SK-N-MC (cell line): ENCODE measurements around the gene PCDHGA1.

Experiments used
- EZH2 ChIP-seq: fragments of 200-600 bp; sonication (generic); IDR thresholded peaks from one replicate; pipeline ENCODE4 v1.6.1; 2017; ENCODE audit warnings: antibody characterized with exemption
- POLR2AphosphoS5 ChIP-seq: IDR thresholded peaks from 2 replicates; pipeline ENCODE4 v1.6.1; 2012; ENCODE audit warnings: mild to moderate bottlenecking, low read depth, low read length, borderline replicate concordance

DNA sequence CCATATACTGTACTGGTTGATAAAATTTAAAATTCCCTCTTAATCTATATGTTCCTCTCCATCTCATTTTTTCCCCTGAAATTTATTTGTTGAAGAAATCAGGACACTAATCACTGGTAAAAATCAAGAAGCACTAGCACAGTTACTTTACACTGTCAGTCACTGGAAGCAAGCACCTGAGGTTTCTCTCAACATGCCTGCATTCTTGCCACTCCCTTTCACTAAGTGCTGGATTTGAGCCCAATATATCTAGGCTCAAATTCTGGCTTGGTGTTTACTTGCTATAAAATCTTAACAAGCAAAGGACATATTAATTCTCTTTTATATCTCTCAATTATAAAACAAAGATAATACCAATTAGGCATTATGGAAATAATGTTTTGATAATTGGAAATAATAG is 229.8 kb downstream of the PCDHGA1 start:
- TF ChIP-seq EZH2, result no peak
- no peak for TF ChIP-seq POLR2AphosphoS5
